Measurements from ENCODE around the gene MADD. TPM values are rescaled to one million over a fixed set of nuclear protein-coding genes. Genes with fewer than 3 reads are reported as not detected.

The MADD gene
- total and polyA plus RNA-seq, 2 experiments from 2014 or later: 13.4 to 43.8 TPM

DNA sequence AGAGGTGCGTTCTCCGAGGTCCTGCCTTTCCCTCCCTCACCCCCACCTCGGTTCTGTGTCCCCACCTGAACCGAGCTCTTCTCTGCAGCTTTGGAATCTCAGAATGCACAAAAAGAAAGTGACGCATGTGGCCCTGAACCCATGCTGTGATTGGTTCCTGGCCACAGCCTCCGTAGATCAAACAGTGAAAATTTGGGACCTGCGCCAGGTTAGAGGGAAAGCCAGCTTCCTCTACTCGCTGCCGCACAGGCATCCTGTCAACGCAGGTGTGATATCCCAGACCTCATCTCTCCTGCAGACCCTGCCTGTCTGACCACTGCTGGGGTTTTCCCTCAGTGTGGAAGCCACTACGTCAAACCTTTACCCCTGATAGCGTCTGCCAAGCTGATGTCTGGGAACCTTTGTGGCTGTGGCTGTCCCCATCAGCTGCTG is 35.2 kb upstream of the MADD start:
- Histone ChIP-seq H3K9me2 (ENCODE audit: insufficient read depth) (no peaks in the 10 kb centered on the region), H4K20me1 (replicated peaks; ENCODE audit: insufficient read depth) (no peaks in the 10 kb centered on the region; the same call in none of the 2 replicates), H3K4me1 (ENCODE audit: insufficient read depth) (no peaks in the 10 kb centered on the region), H3K4me2 (no peak overlapping the region), H3K4me3 (no peak overlapping the region), H3K79me2 (replicated peaks; ENCODE audit: insufficient read depth) (no peaks in the 10 kb centered on the region), H3K27ac (ENCODE audit: low read depth) (peak overlapping the region; percentile 45; the same call in 1 of the 2 replicates), H3K36me3 (ENCODE audit: insufficient read depth) (peaks cover 16% of the 10 kb centered on the region), H3K27me3 (ENCODE audit: insufficient read depth) (no peaks in the 10 kb centered on the region), H2AFZ (no peak overlapping the region), H3F3A (replicated peaks; ENCODE audit: low read depth) (peaks cover 13% of the 10 kb centered on the region; the same call in 1 of the 2 replicates)
- Mint-ChIP-seq H3K36me3 (ENCODE audit: low read depth) (peaks cover 42% of the 10 kb centered on the region), H3K4me3 (no peak overlapping the region), H3K27me3 (ENCODE audit: insufficient read depth, low read depth, poor library complexity) (peaks cover 7% of the 10 kb centered on the region), H3K9me3 (no peaks in the 10 kb centered on the region), H3K27ac (peak overlapping the region; percentile 24), H3K4me1 (peaks cover 12% of the 10 kb centered on the region; the same call in 2 of the 3 replicates)
- TF ChIP-seq POLR2AphosphoS5 (IDR thresholded peaks at IDR 0.05; ENCODE audit: low read depth): no peak
- no peak for TF ChIP-seq JUNB (IDR thresholded peaks at IDR 0.05; ENCODE audit: unreplicated experiment)
- TF ChIP-seq STAT1 (IDR thresholded peaks at IDR 0.05; ENCODE audit: unreplicated experiment): no peak
- TF ChIP-seq, protein P1, sequence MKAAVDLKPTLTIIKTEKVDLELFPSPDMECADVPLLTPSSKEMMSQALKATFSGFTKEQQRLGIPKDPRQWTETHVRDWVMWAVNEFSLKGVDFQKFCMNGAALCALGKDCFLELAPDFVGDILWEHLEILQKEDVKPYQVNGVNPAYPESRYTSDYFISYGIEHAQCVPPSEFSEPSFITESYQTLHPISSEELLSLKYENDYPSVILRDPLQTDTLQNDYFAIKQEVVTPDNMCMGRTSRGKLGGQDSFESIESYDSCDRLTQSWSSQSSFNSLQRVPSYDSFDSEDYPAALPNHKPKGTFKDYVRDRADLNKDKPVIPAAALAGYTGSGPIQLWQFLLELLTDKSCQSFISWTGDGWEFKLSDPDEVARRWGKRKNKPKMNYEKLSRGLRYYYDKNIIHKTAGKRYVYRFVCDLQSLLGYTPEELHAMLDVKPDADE (IDR thresholded peaks at IDR 0.05): no peak
- TF ChIP-seq, protein P2, sequence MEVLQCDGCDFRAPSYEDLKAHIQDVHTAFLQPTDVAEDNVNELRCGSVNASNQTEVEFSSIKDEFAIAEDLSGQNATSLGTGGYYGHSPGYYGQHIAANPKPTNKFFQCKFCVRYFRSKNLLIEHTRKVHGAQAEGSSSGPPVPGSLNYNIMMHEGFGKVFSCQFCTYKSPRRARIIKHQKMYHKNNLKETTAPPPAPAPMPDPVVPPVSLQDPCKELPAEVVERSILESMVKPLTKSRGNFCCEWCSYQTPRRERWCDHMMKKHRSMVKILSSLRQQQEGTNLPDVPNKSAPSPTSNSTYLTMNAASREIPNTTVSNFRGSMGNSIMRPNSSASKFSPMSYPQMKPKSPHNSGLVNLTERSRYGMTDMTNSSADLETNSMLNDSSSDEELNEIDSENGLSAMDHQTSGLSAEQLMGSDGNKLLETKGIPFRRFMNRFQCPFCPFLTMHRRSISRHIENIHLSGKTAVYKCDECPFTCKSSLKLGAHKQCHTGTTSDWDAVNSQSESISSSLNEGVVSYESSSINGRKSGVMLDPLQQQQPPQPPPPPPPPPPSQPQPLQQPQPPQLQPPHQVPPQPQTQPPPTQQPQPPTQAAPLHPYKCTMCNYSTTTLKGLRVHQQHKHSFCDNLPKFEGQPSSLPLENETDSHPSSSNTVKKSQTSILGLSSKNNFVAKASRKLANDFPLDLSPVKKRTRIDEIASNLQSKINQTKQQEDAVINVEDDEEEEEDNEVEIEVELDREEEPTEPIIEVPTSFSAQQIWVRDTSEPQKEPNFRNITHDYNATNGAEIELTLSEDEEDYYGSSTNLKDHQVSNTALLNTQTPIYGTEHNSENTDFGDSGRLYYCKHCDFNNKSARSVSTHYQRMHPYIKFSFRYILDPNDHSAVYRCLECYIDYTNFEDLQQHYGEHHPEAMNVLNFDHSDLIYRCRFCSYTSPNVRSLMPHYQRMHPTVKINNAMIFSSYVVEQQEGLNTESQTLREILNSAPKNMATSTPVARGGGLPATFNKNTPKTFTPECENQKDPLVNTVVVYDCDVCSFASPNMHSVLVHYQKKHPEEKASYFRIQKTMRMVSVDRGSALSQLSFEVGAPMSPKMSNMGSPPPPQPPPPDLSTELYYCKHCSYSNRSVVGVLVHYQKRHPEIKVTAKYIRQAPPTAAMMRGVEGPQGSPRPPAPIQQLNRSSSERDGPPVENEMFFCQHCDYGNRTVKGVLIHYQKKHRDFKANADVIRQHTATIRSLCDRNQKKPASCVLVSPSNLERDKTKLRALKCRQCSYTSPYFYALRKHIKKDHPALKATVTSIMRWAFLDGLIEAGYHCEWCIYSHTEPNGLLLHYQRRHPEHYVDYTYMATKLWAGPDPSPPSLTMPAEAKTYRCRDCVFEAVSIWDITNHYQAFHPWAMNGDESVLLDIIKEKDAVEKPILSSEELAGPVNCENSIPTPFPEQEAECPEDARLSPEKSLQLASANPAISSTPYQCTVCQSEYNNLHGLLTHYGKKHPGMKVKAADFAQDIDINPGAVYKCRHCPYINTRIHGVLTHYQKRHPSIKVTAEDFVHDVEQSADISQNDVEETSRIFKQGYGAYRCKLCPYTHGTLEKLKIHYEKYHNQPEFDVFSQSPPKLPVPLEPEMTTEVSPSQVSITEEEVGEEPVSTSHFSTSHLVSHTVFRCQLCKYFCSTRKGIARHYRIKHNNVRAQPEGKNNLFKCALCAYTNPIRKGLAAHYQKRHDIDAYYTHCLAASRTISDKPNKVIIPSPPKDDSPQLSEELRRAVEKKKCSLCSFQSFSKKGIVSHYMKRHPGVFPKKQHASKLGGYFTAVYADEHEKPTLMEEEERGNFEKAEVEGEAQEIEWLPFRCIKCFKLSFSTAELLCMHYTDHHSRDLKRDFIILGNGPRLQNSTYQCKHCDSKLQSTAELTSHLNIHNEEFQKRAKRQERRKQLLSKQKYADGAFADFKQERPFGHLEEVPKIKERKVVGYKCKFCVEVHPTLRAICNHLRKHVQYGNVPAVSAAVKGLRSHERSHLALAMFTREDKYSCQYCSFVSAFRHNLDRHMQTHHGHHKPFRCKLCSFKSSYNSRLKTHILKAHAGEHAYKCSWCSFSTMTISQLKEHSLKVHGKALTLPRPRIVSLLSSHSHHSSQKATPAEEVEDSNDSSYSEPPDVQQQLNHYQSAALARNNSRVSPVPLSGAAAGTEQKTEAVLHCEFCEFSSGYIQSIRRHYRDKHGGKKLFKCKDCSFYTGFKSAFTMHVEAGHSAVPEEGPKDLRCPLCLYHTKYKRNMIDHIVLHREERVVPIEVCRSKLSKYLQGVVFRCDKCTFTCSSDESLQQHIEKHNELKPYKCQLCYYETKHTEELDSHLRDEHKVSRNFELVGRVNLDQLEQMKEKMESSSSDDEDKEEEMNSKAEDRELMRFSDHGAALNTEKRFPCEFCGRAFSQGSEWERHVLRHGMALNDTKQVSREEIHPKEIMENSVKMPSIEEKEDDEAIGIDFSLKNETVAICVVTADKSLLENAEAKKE (CRISPR knock-in tag; IDR thresholded peaks at IDR 0.05): no peak
- DNase-seq (ENCODE audit: low spot score) (no peak), ATAC-seq (no peak)

Data from GM23338 (cell line).